Measurements from ENCODE around the gene OPCML. TPM values are rescaled to one million over a fixed set of nuclear protein-coding genes. Genes with fewer than 3 reads are reported as not detected.

Gene OPCML
- total RNA-seq, 2 experiments from 2014 or later, result not detected

DNA sequence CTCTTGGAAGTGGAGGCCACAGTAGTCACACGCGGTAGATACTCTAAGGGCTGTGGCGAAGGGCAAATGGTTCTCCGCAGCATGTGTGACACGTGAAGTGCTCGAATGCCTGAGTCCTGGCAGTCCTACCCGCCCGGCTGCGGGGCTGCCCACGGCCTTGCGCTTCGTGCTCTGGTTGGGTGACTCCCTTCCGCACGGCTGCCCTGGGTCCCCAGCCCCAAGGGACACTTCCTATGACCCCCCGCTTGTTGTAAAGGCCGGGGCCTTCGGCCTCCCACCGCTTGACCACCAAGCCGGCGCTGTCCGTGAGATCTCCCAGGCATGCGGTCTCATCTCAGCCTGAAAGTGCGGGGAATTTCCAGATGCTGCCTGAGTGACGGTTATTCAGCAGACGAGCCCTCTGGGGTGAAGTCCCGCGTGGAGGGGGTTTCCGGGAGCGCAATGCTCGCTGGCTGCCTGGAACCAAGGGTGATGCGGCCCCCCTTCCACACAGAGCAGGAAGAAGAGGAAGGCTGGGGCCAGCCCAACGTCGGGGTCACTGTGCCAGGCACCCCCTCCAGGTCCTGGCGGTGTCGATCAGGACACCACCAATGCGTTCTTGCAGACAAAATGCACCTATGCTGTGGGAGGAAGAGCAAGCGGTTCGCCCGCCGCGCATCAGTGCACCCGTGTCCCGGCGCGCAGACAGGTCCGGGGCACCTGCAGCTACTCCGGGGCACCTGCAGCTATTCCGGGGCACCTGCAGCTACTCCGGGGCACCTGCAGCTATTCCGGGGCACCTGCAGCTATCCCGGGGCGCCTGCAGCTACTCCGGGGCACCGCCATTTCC is 171.2 kb downstream of the OPCML start:
- DNase-seq (no peak), ATAC-seq (no peak)
- Mint-ChIP-seq H3K4me3 (no peak overlapping the region), H3K9me3 (ENCODE audit: insufficient read depth) (no peaks in the 10 kb centered on the region), H3K27ac (no peak overlapping the region), H3K27me3 (ENCODE audit: low read depth) (no peaks in the 10 kb centered on the region), H3K4me1 (ENCODE audit: low read depth) (no peaks in the 10 kb centered on the region), H3K36me3 (ENCODE audit: low read depth) (no peaks in the 10 kb centered on the region)
- POLR2A ChIA-PET, result no interaction called here
- CTCF ChIA-PET, result no interaction called here

DNA sequence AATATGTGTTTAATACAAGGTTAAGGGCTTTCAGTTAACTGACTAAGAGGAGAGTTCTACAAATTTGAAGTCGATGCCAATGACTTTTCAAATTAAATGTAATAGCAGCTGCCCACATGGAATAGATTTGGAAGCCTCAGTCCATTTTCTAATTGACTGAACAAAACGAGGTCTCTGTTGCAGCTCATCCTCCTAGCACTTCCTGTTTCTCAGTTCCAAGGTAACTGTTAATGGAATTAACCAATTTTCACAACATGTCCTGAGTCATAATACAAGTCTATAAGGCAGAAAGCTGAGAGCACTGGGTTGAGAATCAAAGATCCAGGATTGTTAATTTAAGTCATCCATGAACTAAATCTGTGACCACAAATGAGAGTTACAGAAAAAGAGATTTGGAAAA is 177.2 kb downstream of the OPCML start:
- Mint-ChIP-seq H3K4me3 (no peak overlapping the region), H3K9me3 (ENCODE audit: insufficient read depth) (no peaks in the 10 kb centered on the region), H3K27ac (no peak overlapping the region), H3K4me1 (ENCODE audit: low read depth) (no peaks in the 10 kb centered on the region), H3K27me3 (ENCODE audit: low read depth) (no peaks in the 10 kb centered on the region), H3K36me3 (ENCODE audit: low read depth) (no peaks in the 10 kb centered on the region)
- CTCF ChIA-PET, result no interaction called here
- ATAC-seq (no peak), DNase-seq (no peak)
- POLR2A ChIA-PET, result no interaction called here

DNA sequence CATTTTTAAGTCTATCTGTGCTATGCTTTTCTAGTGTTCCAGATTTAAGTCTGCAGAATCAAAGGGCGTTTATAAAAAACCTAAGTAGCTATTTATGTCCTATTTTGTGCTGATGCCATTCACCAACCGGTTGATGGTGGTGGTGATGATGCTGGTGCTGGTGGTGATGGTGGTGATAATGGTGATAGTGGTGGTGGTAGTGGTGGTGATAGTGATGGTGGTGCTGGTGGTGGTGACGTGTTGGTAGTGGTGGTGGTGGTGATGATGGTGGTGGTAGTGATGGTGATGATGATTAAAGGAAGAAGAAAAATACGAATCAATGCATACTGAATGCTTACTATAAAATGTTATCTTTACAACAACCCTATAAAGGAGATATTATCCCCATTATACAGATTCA is 178.2 kb downstream of the OPCML start:
- CTCF ChIA-PET, result no interaction called here
- ATAC-seq (no peak), DNase-seq (no peak)
- H3K36me3 Mint-ChIP-seq (ENCODE audit: low read depth), result no peaks in the 10 kb centered on the region
- no peaks in the 10 kb centered on the region for H3K9me3 Mint-ChIP-seq (ENCODE audit: insufficient read depth)
- H3K27ac Mint-ChIP-seq, result no peak overlapping the region
- POLR2A ChIA-PET, result no interaction called here
- H3K4me1 Mint-ChIP-seq (ENCODE audit: low read depth), result no peaks in the 10 kb centered on the region
- H3K27me3 Mint-ChIP-seq (ENCODE audit: low read depth), result no peaks in the 10 kb centered on the region
- H3K4me3 Mint-ChIP-seq, result no peak overlapping the region

DNA sequence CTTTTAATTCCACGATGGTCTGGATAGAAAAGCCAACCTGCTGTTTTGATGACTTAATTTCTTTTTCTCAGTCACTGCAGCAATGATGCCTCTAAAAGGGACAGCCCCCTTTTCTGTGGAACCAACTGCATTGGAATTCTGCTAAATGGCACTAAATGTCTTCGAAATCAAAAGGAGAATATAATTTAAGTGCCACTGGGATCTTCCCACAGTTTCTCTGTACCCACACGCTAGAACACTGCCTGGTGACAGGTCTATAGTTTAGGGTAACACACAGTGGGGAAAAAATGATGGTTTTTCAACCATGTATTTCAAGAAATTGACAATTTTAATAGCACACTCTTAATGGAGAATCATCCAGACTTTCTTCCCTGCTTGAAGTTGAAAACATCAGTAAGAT is 182.3 kb downstream of the OPCML start:
- ChIA-PET CTCF (no interaction called here), POLR2A (no interaction called here)
- DNase-seq, result no peak
- Mint-ChIP-seq H3K9me3 (ENCODE audit: insufficient read depth) (no peaks in the 10 kb centered on the region), H3K36me3 (ENCODE audit: low read depth) (no peaks in the 10 kb centered on the region), H3K4me3 (no peak overlapping the region), H3K4me1 (ENCODE audit: low read depth) (no peaks in the 10 kb centered on the region), H3K27me3 (ENCODE audit: low read depth) (no peaks in the 10 kb centered on the region), H3K27ac (no peak overlapping the region)
- no peak for ATAC-seq

DNA sequence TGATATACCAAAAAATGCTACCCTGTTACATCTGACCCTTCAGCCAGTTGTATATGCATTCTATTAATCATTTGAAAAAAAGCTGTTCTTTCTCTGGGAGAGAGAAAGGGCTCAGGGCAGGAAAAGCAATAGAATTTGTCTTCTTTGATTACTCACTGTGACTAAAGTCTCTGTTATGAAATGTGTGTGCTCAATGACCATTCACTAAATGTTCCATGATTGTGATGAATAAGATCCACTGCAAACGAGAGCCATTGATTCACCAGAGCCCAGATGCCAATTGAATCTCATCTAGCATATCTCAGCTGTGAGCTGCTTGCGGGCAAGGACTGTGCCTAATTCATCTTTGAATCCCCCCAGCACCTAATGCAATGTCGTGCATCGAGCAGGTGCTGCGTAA is 184.3 kb downstream of the OPCML start:
- Mint-ChIP-seq H3K36me3 (ENCODE audit: low read depth) (no peaks in the 10 kb centered on the region), H3K9me3 (ENCODE audit: insufficient read depth) (no peaks in the 10 kb centered on the region), H3K27me3 (ENCODE audit: low read depth) (no peaks in the 10 kb centered on the region), H3K4me1 (ENCODE audit: low read depth) (no peaks in the 10 kb centered on the region), H3K27ac (no peak overlapping the region), H3K4me3 (no peak overlapping the region)
- DNase-seq (no peak), ATAC-seq (no peak)
- CTCF ChIA-PET, result no interaction called here
- POLR2A ChIA-PET, result no interaction called here

DNA sequence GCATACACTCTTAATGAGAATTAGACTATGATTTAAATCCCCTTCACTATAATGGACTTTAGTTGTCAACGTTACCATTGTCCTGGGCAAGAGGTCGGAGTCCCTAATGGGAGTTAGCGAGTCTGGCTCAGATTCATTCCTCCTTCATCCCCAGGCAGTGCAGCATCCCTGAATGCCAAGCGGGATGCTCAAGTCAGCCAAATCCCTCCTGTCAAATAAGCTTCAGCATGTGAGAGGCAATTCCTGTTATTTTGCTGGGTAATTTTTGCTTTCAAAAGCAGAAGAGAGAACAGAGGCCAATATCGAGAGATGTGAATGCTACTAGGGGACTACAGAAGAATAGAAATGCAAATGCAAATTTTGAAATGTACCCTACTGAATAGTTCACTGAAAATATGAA is 186.2 kb downstream of the OPCML start:
- ATAC-seq (no peak), DNase-seq (no peak)
- Mint-ChIP-seq H3K27me3 (ENCODE audit: low read depth) (no peaks in the 10 kb centered on the region), H3K4me3 (no peak overlapping the region), H3K27ac (no peak overlapping the region), H3K4me1 (ENCODE audit: low read depth) (no peaks in the 10 kb centered on the region), H3K9me3 (ENCODE audit: insufficient read depth) (no peaks in the 10 kb centered on the region), H3K36me3 (ENCODE audit: low read depth) (no peaks in the 10 kb centered on the region)
- CTCF ChIA-PET, result no interaction called here
- POLR2A ChIA-PET, result no interaction called here

DNA sequence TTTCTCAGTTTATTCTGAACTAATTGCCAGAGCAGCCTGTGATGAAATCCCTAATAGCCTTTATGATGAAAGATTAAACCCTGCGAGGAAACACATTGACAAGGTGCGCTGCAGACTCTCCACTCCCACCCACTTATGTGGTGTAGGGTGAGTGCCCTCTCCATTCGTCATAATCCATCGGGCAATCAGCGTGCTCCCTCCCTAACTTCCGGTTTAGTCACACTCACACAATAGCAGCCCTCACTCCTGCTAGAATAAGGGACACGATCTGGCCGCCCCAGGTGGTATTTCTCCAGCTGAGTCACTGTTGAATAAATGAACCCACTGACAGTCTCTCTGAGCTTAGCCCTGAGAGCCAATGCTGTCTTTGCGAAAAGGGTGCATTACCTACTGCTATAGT is 188.3 kb downstream of the OPCML start:
- Mint-ChIP-seq H3K27ac (no peak overlapping the region), H3K9me3 (ENCODE audit: insufficient read depth) (no peaks in the 10 kb centered on the region), H3K4me1 (ENCODE audit: low read depth) (no peaks in the 10 kb centered on the region), H3K4me3 (no peak overlapping the region), H3K36me3 (ENCODE audit: low read depth) (no peaks in the 10 kb centered on the region), H3K27me3 (ENCODE audit: low read depth) (no peaks in the 10 kb centered on the region)
- no peak for ATAC-seq
- POLR2A ChIA-PET, result no interaction called here
- CTCF ChIA-PET, result no interaction called here
- no peak for DNase-seq

- H3K4me1 Mint-ChIP-seq (ENCODE audit: low read depth), result no peaks in the 10 kb centered on the region
- CTCF ChIA-PET, result no interaction called here
- H3K36me3 Mint-ChIP-seq (ENCODE audit: low read depth), result no peaks in the 10 kb centered on the region
- no peaks in the 10 kb centered on the region for H3K9me3 Mint-ChIP-seq (ENCODE audit: insufficient read depth)
- DNase-seq (no peak), ATAC-seq (no peak)
- no peaks in the 10 kb centered on the region for H3K27me3 Mint-ChIP-seq (ENCODE audit: low read depth)
- H3K4me3 Mint-ChIP-seq, result no peak overlapping the region
- H3K27ac Mint-ChIP-seq, result no peak overlapping the region
- POLR2A ChIA-PET, result no interaction called here
These were observed 192.7 kb downstream of the OPCML start for GRCh38 chr11:133339495-133340140.

- H3K4me1 Mint-ChIP-seq (ENCODE audit: low read depth), result no peaks in the 10 kb centered on the region
- H3K36me3 Mint-ChIP-seq (ENCODE audit: low read depth), result no peaks in the 10 kb centered on the region
- no peak for ATAC-seq
- no peak overlapping the region for H3K27ac Mint-ChIP-seq
- CTCF ChIA-PET, result no interaction called here
- no peaks in the 10 kb centered on the region for H3K9me3 Mint-ChIP-seq (ENCODE audit: insufficient read depth)
- no peaks in the 10 kb centered on the region for H3K27me3 Mint-ChIP-seq (ENCODE audit: low read depth)
- POLR2A ChIA-PET, result no interaction called here
- no peak overlapping the region for H3K4me3 Mint-ChIP-seq
- no peak for DNase-seq
These were observed 193.7 kb downstream of the OPCML start for GRCh38 chr11:133338588-133338987.

DNA sequence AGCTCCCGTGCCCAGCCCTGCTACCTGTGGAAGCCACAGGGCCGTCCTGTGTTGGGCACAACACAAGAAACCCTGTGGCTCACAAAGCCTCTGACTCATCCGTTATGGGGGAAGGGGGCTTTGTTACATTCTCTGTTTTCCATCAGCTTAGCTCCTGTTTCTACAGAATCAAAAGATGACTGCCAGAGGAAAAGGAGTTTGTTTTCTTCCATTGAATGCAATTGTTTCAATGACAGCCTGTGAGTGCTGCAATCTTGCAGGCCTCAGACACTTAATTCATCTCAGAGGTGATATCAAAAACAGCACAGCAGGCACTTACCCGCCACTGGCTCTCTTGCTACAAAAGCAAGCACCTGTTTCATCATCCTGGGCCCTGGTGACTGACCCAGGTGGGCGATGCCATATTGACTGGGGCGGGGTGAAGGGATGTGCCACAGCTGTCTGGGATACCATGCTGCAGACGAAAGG is 194.3 kb downstream of the OPCML start:
- Mint-ChIP-seq H3K4me3 (no peak overlapping the region), H3K4me1 (ENCODE audit: low read depth) (no peaks in the 10 kb centered on the region), H3K27me3 (ENCODE audit: low read depth) (no peaks in the 10 kb centered on the region)

GRCh38 chr11:133337193-133337592 is 195.1 kb downstream of the OPCML start:
- no peaks in the 10 kb centered on the region for H3K36me3 Mint-ChIP-seq (ENCODE audit: low read depth)
- no peaks in the 10 kb centered on the region for H3K27me3 Mint-ChIP-seq (ENCODE audit: low read depth)
- DNase-seq, result no peak
- H3K27ac Mint-ChIP-seq, result no peak overlapping the region
- no peak overlapping the region for H3K4me3 Mint-ChIP-seq
- POLR2A ChIA-PET, result no interaction called here
- H3K9me3 Mint-ChIP-seq (ENCODE audit: insufficient read depth), result no peaks in the 10 kb centered on the region
- H3K4me1 Mint-ChIP-seq (ENCODE audit: low read depth), result no peaks in the 10 kb centered on the region
- CTCF ChIA-PET, result no interaction called here
- ATAC-seq, result no peak

More for the DNA sequence above, 194.3 kb downstream of the OPCML start:
- no peak for ATAC-seq
- CTCF ChIA-PET, result no interaction called here
- H3K36me3 Mint-ChIP-seq (ENCODE audit: low read depth), result no peaks in the 10 kb centered on the region
- H3K27ac Mint-ChIP-seq, result no peak overlapping the region
- DNase-seq, result no peak
- POLR2A ChIA-PET, result no interaction called here
- no peaks in the 10 kb centered on the region for H3K9me3 Mint-ChIP-seq (ENCODE audit: insufficient read depth)

DNA sequence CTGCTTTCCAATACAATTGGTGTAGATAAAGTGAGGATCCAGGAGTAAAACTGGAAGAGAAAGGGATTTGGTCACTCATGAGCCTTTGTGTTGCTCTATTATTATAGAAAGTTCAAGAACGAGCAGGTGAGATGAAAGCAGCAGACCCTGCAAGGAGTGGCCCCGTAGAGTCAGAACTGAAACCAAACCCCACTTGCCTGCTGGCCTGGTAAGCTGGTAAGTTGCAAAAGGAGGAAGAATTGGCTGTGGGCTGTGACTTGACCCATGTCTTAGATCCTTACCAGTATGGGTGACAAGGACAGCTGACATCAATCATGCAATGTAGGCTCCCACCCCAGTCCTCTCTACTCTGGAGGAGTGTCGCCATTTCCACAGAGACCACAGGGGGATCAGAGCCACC is 201.3 kb downstream of the OPCML start:
- Mint-ChIP-seq H3K4me1 (ENCODE audit: low read depth) (no peaks in the 10 kb centered on the region), H3K27me3 (ENCODE audit: low read depth) (no peaks in the 10 kb centered on the region), H3K4me3 (no peak overlapping the region), H3K27ac (no peak overlapping the region), H3K36me3 (ENCODE audit: low read depth) (no peaks in the 10 kb centered on the region), H3K9me3 (ENCODE audit: insufficient read depth) (no peaks in the 10 kb centered on the region)
- ATAC-seq (no peak), DNase-seq (no peak)
- POLR2A ChIA-PET, result no interaction called here
- CTCF ChIA-PET, result no interaction called here

GRCh38 chr11:133326849-133327248 is 205.5 kb downstream of the OPCML start:
- Mint-ChIP-seq H3K4me1 (ENCODE audit: low read depth) (no peaks in the 10 kb centered on the region), H3K9me3 (ENCODE audit: insufficient read depth) (no peaks in the 10 kb centered on the region), H3K36me3 (ENCODE audit: low read depth) (no peaks in the 10 kb centered on the region), H3K27me3 (ENCODE audit: low read depth) (no peaks in the 10 kb centered on the region), H3K27ac (no peak overlapping the region), H3K4me3 (no peak overlapping the region)
- POLR2A ChIA-PET, result no interaction called here
- ATAC-seq (no peak), DNase-seq (no peak)
- CTCF ChIA-PET, result no interaction called here

All from activated CD8-positive, alpha-beta T cell treated with anti-CD3 and anti-CD28 coated beads, Interleukin-2, amount 10 ng/mL, durations not matched to agents 7 days and 5 days (primary cell).